ENCODE results near the gene DDIAS.

GRCh38 chr11:82980947-82981346, 79.4 kb downstream of the DDIAS start:
- no peak for TF ChIP-seq CTCF (IDR thresholded peaks at IDR 0.05 in 8 of 11, conservative IDR thresholded peaks at IDR 0.05 in 3 of 11)
- no peak for TF ChIP-seq POLR2A (IDR thresholded peaks at IDR 0.05)
- TF ChIP-seq POLR2AphosphoS5 (IDR thresholded peaks at IDR 0.05) = no peak
